ENCODE measurements around the gene FAM174C. TPM values are rescaled to one million over a fixed set of nuclear protein-coding genes. Genes with fewer than 3 reads are reported as not detected.

The FAM174C gene
- polyA plus RNA-seq, 3 donors = 32.8 to 56.2 (median 40.0) TPM

- WGBS (ENCODE audit: insufficient coverage) = 63% methylated on average over 14 of the region's 15 CpGs
- Histone ChIP-seq H3K36me3 (replicated peaks in 1 of 2; ENCODE audit: control insufficient read depth in 1 of 2, insufficient read depth in 2 of 2, low read length in 2 of 2) (no peaks in the 10 kb centered on the region), H3K27me3 (ENCODE audit: control insufficient read depth in 2 of 2, insufficient read depth in 2 of 2, low read length in 2 of 2) (peaks cover 11 to 34% of the 10 kb centered on the region in 2 donors), H3K4me3 (replicated peaks in 1 of 3; ENCODE audit: low read depth in 2 of 3, low read length in 3 of 3) (peak overlapping the region in 2 of 3 experiments; percentile 18 to 89), H3K4me1 (ENCODE audit: control insufficient read depth in 1 of 2, insufficient read depth in 2 of 2, low read length in 2 of 2) (peaks cover 60 to 80% of the 10 kb centered on the region in 2 donors), H2AFZ (ENCODE audit: insufficient read depth, low read depth, low read length, poor library complexity, severe bottlenecking) (no peak overlapping the region), H4K20me1 (ENCODE audit: insufficient read depth, low read length) (peaks cover 42% of the 10 kb centered on the region), H3K4me2 (replicated peaks; ENCODE audit: extremely low read depth, low read length, poor library complexity, severe bottlenecking) (peak overlapping the region; percentile 95), H3K79me2 (ENCODE audit: insufficient read depth, low read length) (peaks cover 38% of the 10 kb centered on the region), H3K27ac (ENCODE audit: low read depth in 1 of 2, low read length in 2 of 2) (no peak overlapping the region), H3K9ac (ENCODE audit: insufficient read depth, low read length, poor library complexity, severe bottlenecking) (peak overlapping the region; percentile 83), H3K9me3 (replicated peaks in 1 of 2; ENCODE audit: control insufficient read depth in 1 of 2, insufficient read depth in 1 of 2, low read length in 2 of 2) (no peaks in the 10 kb centered on the region)
- no peak for DNase-seq
- TF ChIP-seq CTCF (IDR thresholded peaks at IDR 0.05) = no peak
- Mint-ChIP-seq H3K27me3 (ENCODE audit: low read depth in 3 of 3) (peaks cover 24 to 39% (median 32%) of the 10 kb centered on the region in 3 donors), H3K36me3 (peaks cover 3 to 11% of the 10 kb centered on the region in 2 donors), H3K4me3 (peak overlapping the region; percentile 77 to 89), H3K4me1 (peaks cover 47% of the 10 kb centered on the region), H3K9me3 (peaks cover 0 to 12% (median 0%) of the 10 kb centered on the region in 7 donors), H3K27ac (peak overlapping the region in 5 of 7 donors; percentile 79 to 96 (median 90))
- intact Hi-C loops (cut with micrococcal nuclease) = loop anchor here (5.0 to 10.0 kb wide), 4 partner anchors 129 to 376 kb away; partner anchors contain the start of genes ARID3A (in 1 of the 2) and GPX4 (in 1 of the 2)
Observed at GRCh38 chr19:1240925-1241324, 34.4 kb upstream of the FAM174C start.

- Histone ChIP-seq H3K9me3 (replicated peaks in 1 of 2; ENCODE audit: control insufficient read depth in 1 of 2, insufficient read depth in 1 of 2, low read length in 2 of 2) (no peaks in the 10 kb centered on the region), H3K4me1 (ENCODE audit: control insufficient read depth in 1 of 2, insufficient read depth in 2 of 2, low read length in 2 of 2) (peaks cover 60 to 86% of the 10 kb centered on the region in 2 donors), H3K27ac (ENCODE audit: low read depth in 1 of 2, low read length in 2 of 2) (peak within 1 kb of the TSS in 1 of 2 donors; percentile 74), H3K79me2 (ENCODE audit: insufficient read depth, low read length) (peaks cover 39% of the 10 kb centered on the region), H3K36me3 (replicated peaks in 1 of 2; ENCODE audit: control insufficient read depth in 1 of 2, insufficient read depth in 2 of 2, low read length in 2 of 2) (no peaks in the 10 kb centered on the region), H3K27me3 (ENCODE audit: control insufficient read depth in 2 of 2, insufficient read depth in 2 of 2, low read length in 2 of 2) (peaks cover 5 to 28% of the 10 kb centered on the region in 2 donors), H4K20me1 (ENCODE audit: insufficient read depth, low read length) (peaks cover 42% of the 10 kb centered on the region), H3K4me3 (replicated peaks in 1 of 3; ENCODE audit: low read depth in 2 of 3, low read length in 3 of 3) (peak within 1 kb of the TSS; percentile 53 to 89 (median 54)), H2AFZ (ENCODE audit: insufficient read depth, low read depth, low read length, poor library complexity, severe bottlenecking) (peak within 1 kb of the TSS; percentile 80), H3K9ac (ENCODE audit: insufficient read depth, low read length, poor library complexity, severe bottlenecking) (peak within 1 kb of the TSS; percentile 83), H3K4me2 (replicated peaks; ENCODE audit: extremely low read depth, low read length, poor library complexity, severe bottlenecking) (peak within 1 kb of the TSS; percentile 95)
- DNase-seq = peak; percentile 91 to 95 (median 95)
- WGBS (ENCODE audit: insufficient coverage) = under 1% methylated on average over 79 of the region's 79 CpGs
- H3K27ac Mint-ChIP-seq = peak within 1 kb of the TSS; percentile 79 to 96 (median 90)
- H3K4me3 Mint-ChIP-seq = peak within 1 kb of the TSS; percentile 77 to 90
- intact Hi-C loops (cut with micrococcal nuclease) = loop anchor here (5.0 to 10.0 kb wide), 4 partner anchors 129 to 377 kb away; partner anchors contain the start of genes ARID3A (in 1 of the 2) and GPX4 (in 1 of the 2)
- peaks cover 0 to 8% (median 0%) of the 10 kb centered on the region in 7 donors for H3K9me3 Mint-ChIP-seq
- TF ChIP-seq CTCF (IDR thresholded peaks at IDR 0.05) = no peak
- H3K36me3 Mint-ChIP-seq = peaks cover 5 to 11% of the 10 kb centered on the region in 2 donors
- H3K27me3 Mint-ChIP-seq (ENCODE audit: low read depth in 3 of 3) = peaks cover 22 to 33% (median 25%) of the 10 kb centered on the region in 3 donors
- peaks cover 49% of the 10 kb centered on the region for H3K4me1 Mint-ChIP-seq
Observed at GRCh38 chr19:1241417-1242095, 33.8 kb upstream of the FAM174C start, which contains the start of gene ATP5F1D. Gene ATP5F1D, plus strand, starts transcription at chr19:1241751. Its CDS starts 100 bp downstream, at chr19:1241851.

Measured in CD14-positive monocyte (primary cell).